HL-60/S4 treated with phorbol 12-myristate 13-acetate at 8.2 ng/mL for 4 days and 3 days (cell line): ENCODE data around the gene AQP7.
"Not testable (repeated sequence)": the region's sequence is repeated elsewhere in the genome, so short reads cannot be mapped to it uniquely, and the experiment has no call there.

ENCODE experiments used
- in situ Hi-C: fragments of 300-500 bp; cut with MboI; formaldehyde crosslinking; loops from 2 replicates; pipeline ENCODE4 v1.15.0; 2022; ENCODE audit warnings: low sequenced_read_pairs

AQP7 gene

DNA sequence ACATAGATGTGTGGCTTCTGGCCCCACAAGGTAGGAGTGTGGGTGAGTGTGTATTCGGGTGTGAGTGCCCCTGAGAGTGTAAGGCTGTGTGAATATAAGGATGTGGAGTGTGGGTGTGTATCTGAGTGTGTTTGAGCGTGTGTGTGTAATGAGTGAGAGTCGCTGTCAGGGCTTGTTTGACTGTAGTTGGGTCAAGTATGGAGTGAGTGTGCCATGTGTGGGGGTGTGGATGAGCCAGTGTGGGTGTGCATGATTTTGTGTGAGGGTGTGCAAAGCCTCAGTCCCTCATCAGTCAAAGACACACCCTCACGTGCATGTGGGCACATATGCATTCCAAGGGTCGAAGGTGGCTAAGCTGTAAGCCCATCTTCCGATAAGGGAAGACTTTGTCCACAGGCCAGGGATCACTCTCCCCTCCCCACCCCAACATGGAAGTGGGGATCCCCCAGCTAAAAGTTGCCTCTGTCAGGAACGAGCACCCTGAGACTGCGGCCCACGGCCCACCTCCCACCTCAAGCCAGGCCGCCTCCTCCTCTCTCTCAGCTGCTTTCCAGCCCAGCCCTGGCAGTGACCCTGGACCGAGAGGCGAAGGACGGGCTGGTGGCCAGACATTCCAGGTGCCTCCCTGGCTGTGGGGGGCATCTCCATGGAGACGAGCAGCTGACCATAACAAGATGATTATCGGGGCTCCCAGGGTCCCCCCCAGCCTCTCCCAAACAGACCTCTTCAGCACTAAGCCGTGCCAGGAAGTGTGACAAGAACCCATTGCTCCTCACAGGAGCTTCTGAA is 32.1 kb upstream of the AQP7 start:
- in situ Hi-C loops: no loop called here

GRCh38 chr9:33433871-33434270 is 31.5 kb upstream of the AQP7 start:
- in situ Hi-C loops: no loop called here

- in situ Hi-C loops: no loop called here
Observed at GRCh38 chr9:33431420-33431819, 29.1 kb upstream of the AQP7 start.

- in situ Hi-C loops: no loop called here
Observed at GRCh38 chr9:33430942-33431341, 28.6 kb upstream of the AQP7 start.

GRCh38 chr9:33429256-33429985 is 27.1 kb upstream of the AQP7 start:
- in situ Hi-C loops: no loop called here

- in situ Hi-C loops: no loop called here
Observed at GRCh38 chr9:33426843-33427293, 24.5 kb upstream of the AQP7 start.

- in situ Hi-C loops: no loop called here
Observed at GRCh38 chr9:33425128-33425533, 22.8 kb upstream of the AQP7 start.

GRCh38 chr9:33424492-33424891 is 22.1 kb upstream of the AQP7 start:
- in situ Hi-C loops: not testable (repeated sequence)

GRCh38 chr9:33424043-33424442 is 21.7 kb upstream of the AQP7 start:
- in situ Hi-C loops: not testable (repeated sequence)

- in situ Hi-C loops: no loop called here
Observed at GRCh38 chr9:33419708-33420303, 17.4 kb upstream of the AQP7 start.

- in situ Hi-C loops: no loop called here
Observed at GRCh38 chr9:33418090-33418489, 15.7 kb upstream of the AQP7 start.

DNA sequence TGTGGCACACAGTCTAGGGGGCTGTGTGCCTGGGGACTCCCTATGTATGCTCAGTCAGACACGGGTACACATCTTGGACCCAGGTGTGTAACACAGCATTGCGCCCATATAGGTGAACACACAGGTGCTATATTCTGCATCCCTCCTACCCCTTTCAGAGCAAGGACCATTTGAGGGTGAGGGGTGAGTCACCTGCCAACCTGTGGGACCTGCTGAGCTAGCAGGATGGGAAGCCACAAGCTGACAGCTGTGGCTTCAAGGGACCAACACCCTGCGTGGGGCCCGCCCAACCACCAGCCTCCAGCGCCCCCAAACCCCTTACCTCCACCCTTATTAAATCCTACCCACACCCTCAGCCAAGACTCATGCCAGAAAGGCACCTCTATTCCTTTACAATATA is 14.6 kb upstream of the AQP7 start:
- in situ Hi-C loops: no loop called here

DNA sequence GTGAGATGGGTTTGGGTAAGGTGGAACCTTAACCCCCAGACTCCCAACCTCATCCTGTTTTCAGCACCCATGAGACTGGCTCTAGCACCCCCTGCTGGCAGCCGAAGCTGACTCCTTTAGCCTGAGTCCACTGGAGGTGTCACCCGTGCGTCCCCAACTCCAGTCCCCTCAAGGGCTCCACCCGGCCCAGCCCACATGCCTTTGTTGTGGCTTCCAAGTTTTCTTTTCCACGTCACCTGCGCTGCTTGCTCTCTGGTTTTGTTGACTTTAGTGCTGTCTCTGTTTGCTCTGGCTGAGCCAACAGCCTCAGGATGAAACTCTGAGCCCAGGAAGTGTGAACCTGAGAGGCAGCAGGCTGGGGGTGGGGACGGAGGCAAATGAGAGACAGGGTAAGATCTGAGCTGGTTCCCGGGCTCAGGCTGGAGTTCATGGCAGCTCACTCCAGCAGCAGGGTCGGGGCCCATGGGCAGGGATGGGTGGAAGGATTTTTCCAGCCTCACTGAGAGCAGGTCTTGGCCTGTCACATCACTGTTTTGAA is 13.2 kb upstream of the AQP7 start:
- in situ Hi-C loops: no loop called here

GRCh38 chr9:33414889-33415500 is 12.6 kb upstream of the AQP7 start:
- in situ Hi-C loops: no loop called here

DNA sequence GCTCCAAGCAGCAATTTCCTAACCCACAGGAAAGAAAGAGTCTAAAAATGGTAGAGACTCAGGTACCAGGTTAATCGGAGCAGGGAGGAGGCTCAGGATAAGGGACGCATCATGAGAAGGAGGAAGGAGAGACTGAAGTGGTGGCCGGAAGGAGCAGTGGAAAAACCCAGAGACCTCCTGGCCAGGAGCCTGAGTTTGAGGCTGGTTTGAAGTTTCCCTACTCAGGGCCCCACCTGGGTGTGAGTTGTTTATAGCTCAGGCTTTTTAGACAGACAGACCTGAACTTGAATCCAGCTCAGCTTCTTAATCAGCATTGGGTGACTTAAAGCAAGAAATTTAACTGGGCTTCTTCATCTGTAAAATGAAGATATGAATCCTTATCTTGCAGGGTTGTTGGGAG is 11.9 kb upstream of the AQP7 start:
- in situ Hi-C loops: no loop called here

DNA sequence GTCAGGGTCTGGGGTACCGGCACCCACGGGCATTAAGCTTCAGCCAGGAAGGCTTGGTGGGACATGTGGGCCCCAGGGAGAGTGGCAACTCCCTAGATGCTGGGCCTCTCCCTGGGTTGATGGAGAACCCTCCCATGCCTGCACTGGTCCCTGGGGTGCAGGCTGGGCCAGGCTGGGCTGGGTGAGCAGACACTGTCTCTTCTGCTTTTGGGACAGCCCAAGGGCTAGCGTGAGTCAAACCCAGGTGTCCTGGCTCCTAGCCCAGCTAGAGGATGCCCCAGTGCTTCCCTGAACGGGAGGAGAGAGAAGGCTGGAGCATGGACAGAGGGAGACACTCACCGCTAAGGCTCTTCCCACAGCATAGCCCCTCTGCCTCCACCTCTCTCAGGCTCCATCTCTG is 5.7 kb upstream of the AQP7 start:
- in situ Hi-C loops: no loop called here

GRCh38 chr9:33407061-33407460 is 4.7 kb upstream of the AQP7 start:
- in situ Hi-C loops: no loop called here

GRCh38 chr9:33404788-33405362 is 2.5 kb upstream of the AQP7 start:
- in situ Hi-C loops: no loop called here

DNA sequence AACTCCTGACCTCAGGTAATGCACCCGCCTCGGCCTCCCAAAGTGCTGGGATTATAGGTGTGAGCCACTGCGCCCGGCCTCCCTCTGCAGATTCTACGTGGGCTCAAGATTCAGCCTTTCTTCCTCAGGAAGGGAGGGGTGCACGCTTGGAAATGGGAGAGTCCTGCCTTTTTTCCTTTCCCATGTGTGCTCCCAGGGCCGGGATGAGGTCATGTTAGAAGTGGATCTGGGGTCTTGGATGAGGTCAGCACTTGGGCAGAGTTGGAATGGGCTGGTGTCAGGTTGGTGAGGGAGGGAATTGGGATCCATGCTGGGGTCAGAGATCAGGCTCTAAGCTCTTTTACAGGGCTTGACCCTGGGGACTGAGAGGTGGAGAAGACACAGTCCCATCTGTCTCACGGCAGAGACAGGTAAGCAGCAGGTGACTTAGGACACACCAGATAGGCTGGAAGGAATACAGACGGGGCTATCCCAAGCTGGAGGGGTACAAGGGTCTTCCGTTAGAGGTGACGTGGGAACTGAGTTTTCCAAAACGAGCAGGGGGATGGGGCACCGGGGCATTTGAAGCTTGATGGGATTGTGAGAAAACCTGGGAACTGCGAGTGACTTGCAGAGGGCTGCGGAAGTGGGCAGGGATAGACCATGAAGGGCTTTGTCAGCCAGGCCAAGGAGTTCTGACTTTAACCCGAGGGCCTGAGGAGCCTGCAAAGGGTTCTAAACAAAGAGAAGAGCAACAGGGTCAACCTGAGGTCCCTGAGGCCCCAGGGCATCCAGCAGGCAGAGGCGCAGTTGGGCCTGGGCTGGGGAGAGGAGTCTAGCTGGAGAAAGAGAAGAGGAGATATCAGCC is 1.8 kb upstream of the AQP7 start:
- in situ Hi-C loops: no loop called here

DNA sequence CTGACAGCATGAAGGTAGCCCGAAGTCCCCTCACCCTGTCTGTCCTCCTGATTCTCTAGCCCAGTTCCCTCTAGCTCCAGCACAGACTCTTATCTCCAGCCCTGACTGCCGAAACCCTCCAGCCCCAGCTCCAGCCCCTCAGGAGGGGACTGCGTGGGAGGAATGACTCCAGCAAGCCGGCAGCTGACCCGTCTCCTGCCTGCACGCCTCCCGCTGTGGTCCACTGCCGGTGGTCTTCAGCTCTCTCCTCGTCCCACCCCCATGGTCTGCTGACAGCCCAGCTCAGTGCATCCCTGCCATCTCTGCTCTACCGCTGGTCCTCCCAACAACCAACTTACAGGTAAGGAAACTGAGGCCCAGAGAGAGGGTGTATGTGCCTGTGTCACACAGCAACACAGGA is 559 bp downstream of the AQP7 start:
- in situ Hi-C loops: not testable (repeated sequence)
